Ovary (tissue), 9 donors: ENCODE measurements around the gene ALK. TPM values are rescaled to one million over a fixed set of nuclear protein-coding genes. Genes with fewer than 3 reads are reported as not detected.

ENCODE experiments used
- DNase-seq, 5 donors: peaks; one replicate each; pipeline ENCODE4 v3.0.0-alpha.2; 2019 to 2020
- H3K27ac ChIP-seq, 2 donors: fragments of 200-600 bp; one replicate each; pipeline versions ENCODE4 v1.5.1 to v1.8.0; 2019 to 2022
- H3K27me3 ChIP-seq: fragments of 200-600 bp; one replicate; pipeline ENCODE4 v1.8.0; 2022
- H3K36me3 ChIP-seq: fragments of 200-600 bp; sonication (generic); one replicate; pipeline ENCODE4 v1.5.1; 2019
- H3K4me1 ChIP-seq: one replicate; pipeline ENCODE4 v1.8.1; 2013; ENCODE audit warnings: mild to moderate bottlenecking, moderate library complexity; ENCODE audit not compliant: insufficient read depth
- H3K4me3 ChIP-seq: fragments of 200-600 bp; sonication (generic); one replicate; pipeline ENCODE4 v1.5.1; 2017
- H3K9me3 ChIP-seq, 2 donors: fragments of 200-600 bp in 1 of 2; sonication (generic) in 1 of 2; one replicate each; pipeline versions ENCODE4 v1.5.1 to v1.8.1; 2013 to 2019; ENCODE audit warnings: mild to moderate bottlenecking in 1 of 2, moderate library complexity in 1 of 2
- EP300 ChIP-seq: sonication (generic); formaldehyde crosslinking; IDR thresholded peaks from one replicate; pipeline ENCODE4 v1.6.1; 2017; ENCODE audit warnings: antibody characterized with exemption
- POLR2A ChIP-seq: fragments of 450-650 bp; IDR thresholded peaks from one replicate; pipeline ENCODE4 v1.6.1; 2017; ENCODE audit warnings: antibody characterized with exemption, mild to moderate bottlenecking, moderate library complexity
- WGBS, 3 donors: extraction: QIAGEN DNeasy Blood & Tissue Kit in 1 of 3; methylation state at CpG; one replicate each; pipeline versions ENCODE4 v1.1.5 to v1.1.7; 2013 to 2017; 5-methylcytosine and 5-hydroxymethylcytosine counted together
- intact Hi-C, 4 donors: fragments of 100-400 bp; cut with DNase I; formaldehyde crosslinking; loops; one replicate each; pipeline versions ENCODE4 v1.11.0 to v1.15.1; 2022 to 2023
- polyA plus RNA-seq, 2 donors: library from polyadenylated mRNA; stranded (reverse); fragments of 200-250 nt in 1 of 2; fragments of 350-450 nt in 1 of 2; fragmentation: Illumina TruSeq in 1 of 2; extraction: RNeasy Lipid Tissue Mini Kit (QIAGEN cat#74804) in 1 of 2; gene quantifications; one replicate each; pipeline ENCODE4 v1.2.3, GENCODE V29; 2013 to 2014
- total RNA-seq, 7 donors: library from RNA; depleted of rRNA in 2 of 7; stranded (reverse); fragments of >200 nt in 2 of 7; fragmentation: NEBNext Ultra II Directional in 3 of 7; extraction: Animal tissue kit (Norgen Biotek cat#: 25700) in 3 of 7; gene quantifications; one replicate each; pipeline versions ENCODE4 v1.1.0 to v1.2.4, GENCODE V29; 2016 to 2023
- TF ChIP-seq, protein P1 (sequence below), 3 donors: fragments of 450-650 bp in 2 of 3; fragments of 200-600 bp in 1 of 3; IDR thresholded peaks; one replicate each; pipeline versions ENCODE4 v1.5.1 to v1.8.0; 2016 to 2022; ENCODE audit warnings: antibody characterized with exemption in 3 of 3, mild to moderate bottlenecking in 1 of 3
- donor health status: DM: no; HTN: no; CAD: no; lungs with moderate emphysema.
- donor health status: DM: no; HTN: no; CAD: no.
- donor health status: Bipolar disorder and iron deficiency.
- donor health status: DM: yes; HTN: yes; CAD: no.
- donor health status: DM: no; HTN: no; CAD: no.
- donor health status: DM: yes; HTN: yes; CAD: no.

The ALK gene
- total and polyA plus RNA-seq, 9 donors = 0.05 to 1.7 (median 0.23) TPM; not detected in 1

GRCh38 chr2:29743516-29743915 lies 177.9 kb downstream of the ALK start:
- no peaks in the 10 kb centered on the region for H3K36me3 ChIP-seq
- no peak overlapping the region for H3K27ac ChIP-seq
- WGBS, 3 donors = 95 to 97% (median 96%) methylated on average over 3 of the region's 3 CpGs
- DNase-seq = no peak
- H3K27me3 ChIP-seq = no peaks in the 10 kb centered on the region
- H3K4me1 ChIP-seq = no peaks in the 10 kb centered on the region
- no peak overlapping the region for H3K4me3 ChIP-seq
- no peak for TF ChIP-seq POLR2A
- no peak for TF ChIP-seq EP300
- TF ChIP-seq, protein P1, sequence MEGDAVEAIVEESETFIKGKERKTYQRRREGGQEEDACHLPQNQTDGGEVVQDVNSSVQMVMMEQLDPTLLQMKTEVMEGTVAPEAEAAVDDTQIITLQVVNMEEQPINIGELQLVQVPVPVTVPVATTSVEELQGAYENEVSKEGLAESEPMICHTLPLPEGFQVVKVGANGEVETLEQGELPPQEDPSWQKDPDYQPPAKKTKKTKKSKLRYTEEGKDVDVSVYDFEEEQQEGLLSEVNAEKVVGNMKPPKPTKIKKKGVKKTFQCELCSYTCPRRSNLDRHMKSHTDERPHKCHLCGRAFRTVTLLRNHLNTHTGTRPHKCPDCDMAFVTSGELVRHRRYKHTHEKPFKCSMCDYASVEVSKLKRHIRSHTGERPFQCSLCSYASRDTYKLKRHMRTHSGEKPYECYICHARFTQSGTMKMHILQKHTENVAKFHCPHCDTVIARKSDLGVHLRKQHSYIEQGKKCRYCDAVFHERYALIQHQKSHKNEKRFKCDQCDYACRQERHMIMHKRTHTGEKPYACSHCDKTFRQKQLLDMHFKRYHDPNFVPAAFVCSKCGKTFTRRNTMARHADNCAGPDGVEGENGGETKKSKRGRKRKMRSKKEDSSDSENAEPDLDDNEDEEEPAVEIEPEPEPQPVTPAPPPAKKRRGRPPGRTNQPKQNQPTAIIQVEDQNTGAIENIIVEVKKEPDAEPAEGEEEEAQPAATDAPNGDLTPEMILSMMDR (IDR thresholded peaks at IDR 0.05) = no peak
- intact Hi-C loops = no loop called here
- no peaks in the 10 kb centered on the region for H3K9me3 ChIP-seq

DNA sequence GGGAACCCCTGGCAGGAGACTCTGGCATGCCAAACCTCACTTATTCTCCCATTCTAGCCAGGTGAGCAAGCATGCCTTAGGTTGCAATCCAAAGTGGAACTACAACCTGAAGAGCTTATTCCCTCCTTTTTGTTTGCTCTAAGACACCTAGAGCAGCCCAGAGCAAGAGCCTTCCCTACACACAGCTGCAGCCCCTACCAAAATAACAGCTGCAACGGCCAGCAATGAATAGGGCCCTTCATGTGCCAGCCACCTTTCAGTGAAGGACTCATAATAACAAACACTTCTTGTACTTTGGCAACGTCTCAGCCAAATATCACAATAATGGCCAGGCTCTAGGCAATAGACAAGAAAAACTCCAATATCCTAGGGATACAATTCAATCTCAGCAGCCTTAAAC lies 178.7 kb downstream of the ALK start:
- Histone ChIP-seq H3K9me3 (no peaks in the 10 kb centered on the region), H3K36me3 (no peaks in the 10 kb centered on the region), H3K27me3 (no peaks in the 10 kb centered on the region), H3K4me1 (no peaks in the 10 kb centered on the region), H3K4me3 (no peak overlapping the region), H3K27ac (no peak overlapping the region)
- 32 to 69% (median 34%) methylated on average over 2 of the region's 2 CpGs for WGBS, 3 donors
- intact Hi-C loops = no loop called here
- no peak for DNase-seq
- TF ChIP-seq, protein P1 (IDR thresholded peaks at IDR 0.05) = no peak
- TF ChIP-seq POLR2A = no peak
- TF ChIP-seq EP300 = no peak

- DNase-seq = no peak
- no peaks in the 10 kb centered on the region for H3K4me1 ChIP-seq
- no peaks in the 10 kb centered on the region for H3K9me3 ChIP-seq
- 86 to 87% (median 86%) methylated on average over 4 of the region's 4 CpGs for WGBS, 3 donors
- intact Hi-C loops = no loop called here
- H3K4me3 ChIP-seq = no peak overlapping the region
- H3K36me3 ChIP-seq = no peaks in the 10 kb centered on the region
- no peak for TF ChIP-seq POLR2A
- no peak overlapping the region for H3K27ac ChIP-seq
- H3K27me3 ChIP-seq = no peaks in the 10 kb centered on the region
Observed at GRCh38 chr2:29741132-29741531, 180.3 kb downstream of the ALK start.

GRCh38 chr2:29733965-29734364 lies 187.4 kb downstream of the ALK start:
- H3K27me3 ChIP-seq = no peaks in the 10 kb centered on the region
- no peak overlapping the region for H3K27ac ChIP-seq
- no peaks in the 10 kb centered on the region for H3K9me3 ChIP-seq
- TF ChIP-seq, protein P1 (IDR thresholded peaks at IDR 0.05) = no peak
- TF ChIP-seq POLR2A (no peak), EP300 (no peak)
- intact Hi-C loops = no loop called here
- H3K4me1 ChIP-seq = peaks cover 4% of the 10 kb centered on the region
- no peaks in the 10 kb centered on the region for H3K36me3 ChIP-seq
- 68 to 80% (median 73%) methylated on average over 4 of the region's 4 CpGs for WGBS, 3 donors
- H3K4me3 ChIP-seq = no peak overlapping the region
- no peak for DNase-seq

DNA sequence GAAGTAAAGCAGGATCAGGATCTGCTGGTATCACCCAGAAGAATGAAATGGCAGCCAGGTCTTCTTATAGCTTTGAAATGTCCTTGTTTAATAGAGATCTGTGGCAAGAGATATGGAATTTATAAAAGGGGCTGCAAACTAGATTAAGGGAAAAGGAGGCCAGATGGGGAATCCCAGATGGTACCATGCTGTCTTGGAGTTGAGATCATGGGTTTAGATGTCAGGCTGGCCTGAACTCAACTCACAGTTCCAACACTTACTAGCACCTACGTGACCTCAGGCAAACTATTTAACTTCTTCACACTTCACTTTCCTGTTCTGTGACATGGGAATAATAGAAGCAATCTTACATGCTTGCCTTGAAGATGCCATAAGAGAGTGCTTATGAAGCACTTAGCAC lies 188.2 kb downstream of the ALK start:
- intact Hi-C loops = no loop called here
- TF ChIP-seq POLR2A (no peak), EP300 (no peak)
- TF ChIP-seq, protein P1 (IDR thresholded peaks at IDR 0.05) = no peak
- DNase-seq = no peak
- Histone ChIP-seq H3K9me3 (no peaks in the 10 kb centered on the region), H3K27me3 (no peaks in the 10 kb centered on the region), H3K27ac (no peak overlapping the region), H3K36me3 (no peaks in the 10 kb centered on the region), H3K4me3 (no peak overlapping the region), H3K4me1 (peaks cover 4% of the 10 kb centered on the region)
- WGBS, 3 donors = 75 to 89% (median 84%) methylated on average over 1 of the region's 1 CpG
